ENCODE results near the gene TNNI3.
"Not testable (repeated sequence)": the region's sequence is repeated elsewhere in the genome, so short reads cannot be mapped to it uniquely, and the experiment has no call there.

TNNI3 gene

GRCh38 chr19:55157064-55157908, at the start of gene TNNI3:
TNNI3 (minus strand) TSS chr19:55157732; CDS start chr19:55157589, 143 bp downstream.
- no peaks in the 10 kb centered on the region for H3K36me3 ChIP-seq (ENCODE audit: insufficient read depth, low read length)
- peaks cover 17% of the 10 kb centered on the region; the same call in 1 of the 2 replicates for H3K4me1 ChIP-seq (ENCODE audit: insufficient read depth, low read length)
- peak within 1 kb of the TSS; percentile 75; the same call in 1 of the 2 replicates for H3K9ac ChIP-seq (ENCODE audit: low read depth, low read length)
- H3K9me3 ChIP-seq (ENCODE audit: control insufficient read depth, insufficient read depth, low read length) = no peaks in the 10 kb centered on the region; the same call in 1 of the 2 replicates

- Histone ChIP-seq H3K9me3 (ENCODE audit: control insufficient read depth, insufficient read depth, low read length) (no peaks in the 10 kb centered on the region), H3K9ac (ENCODE audit: low read depth, low read length) (peak overlapping the region; percentile 62), H3K36me3 (ENCODE audit: insufficient read depth, low read length) (no peaks in the 10 kb centered on the region), H3K4me1 (ENCODE audit: insufficient read depth, low read length) (peaks cover 6% of the 10 kb centered on the region; the same call in 1 of the 2 replicates)
Measured at GRCh38 chr19:55206664-55207500, 49.4 kb upstream of the TNNI3 start.

GRCh38 chr19:55202199-55202598, 44.7 kb upstream of the TNNI3 start:
- H3K9me3 ChIP-seq (ENCODE audit: control insufficient read depth, insufficient read depth, low read length); H3K9ac ChIP-seq (ENCODE audit: low read depth, low read length); H3K4me1 ChIP-seq (ENCODE audit: insufficient read depth, low read length); H3K36me3 ChIP-seq (ENCODE audit: insufficient read depth, low read length): not testable (repeated sequence)

GRCh38 chr19:55199620-55200204, 42.2 kb upstream of the TNNI3 start:
- H3K36me3 ChIP-seq (ENCODE audit: insufficient read depth, low read length) = no peaks in the 10 kb centered on the region
- no peak overlapping the region for H3K9ac ChIP-seq (ENCODE audit: low read depth, low read length)
- no peaks in the 10 kb centered on the region for H3K9me3 ChIP-seq (ENCODE audit: control insufficient read depth, insufficient read depth, low read length)
- no peaks in the 10 kb centered on the region for H3K4me1 ChIP-seq (ENCODE audit: insufficient read depth, low read length)

GRCh38 chr19:55198651-55199050, 41.1 kb upstream of the TNNI3 start:
- H3K9ac ChIP-seq (ENCODE audit: low read depth, low read length) = no peak overlapping the region
- no peaks in the 10 kb centered on the region for H3K4me1 ChIP-seq (ENCODE audit: insufficient read depth, low read length)
- no peaks in the 10 kb centered on the region for H3K9me3 ChIP-seq (ENCODE audit: control insufficient read depth, insufficient read depth, low read length)
- H3K36me3 ChIP-seq (ENCODE audit: insufficient read depth, low read length) = no peaks in the 10 kb centered on the region

GRCh38 chr19:55197528-55197927, 40.0 kb upstream of the TNNI3 start:
- Histone ChIP-seq H3K9me3 (ENCODE audit: control insufficient read depth, insufficient read depth, low read length) (no peaks in the 10 kb centered on the region), H3K9ac (ENCODE audit: low read depth, low read length) (no peak overlapping the region)

GRCh38 chr19:55196803-55197202, 39.3 kb upstream of the TNNI3 start:
- H3K9ac ChIP-seq (ENCODE audit: low read depth, low read length) = no peak overlapping the region
- H3K4me1 ChIP-seq (ENCODE audit: insufficient read depth, low read length) = no peaks in the 10 kb centered on the region
- H3K36me3 ChIP-seq (ENCODE audit: insufficient read depth, low read length) = no peaks in the 10 kb centered on the region
- no peaks in the 10 kb centered on the region for H3K9me3 ChIP-seq (ENCODE audit: control insufficient read depth, insufficient read depth, low read length)

More at GRCh38 chr19:55197528-55197927, 40.0 kb upstream of the TNNI3 start:
- Histone ChIP-seq H3K36me3 (ENCODE audit: insufficient read depth, low read length) (no peaks in the 10 kb centered on the region), H3K4me1 (ENCODE audit: insufficient read depth, low read length) (no peaks in the 10 kb centered on the region)

- Histone ChIP-seq H3K9me3 (ENCODE audit: control insufficient read depth, insufficient read depth, low read length) (no peaks in the 10 kb centered on the region), H3K36me3 (ENCODE audit: insufficient read depth, low read length) (no peaks in the 10 kb centered on the region), H3K4me1 (ENCODE audit: insufficient read depth, low read length) (no peaks in the 10 kb centered on the region), H3K9ac (ENCODE audit: low read depth, low read length) (no peak overlapping the region)
Measured at GRCh38 chr19:55193481-55193880, 35.9 kb upstream of the TNNI3 start.

- H3K4me1 ChIP-seq (ENCODE audit: insufficient read depth, low read length) = no peaks in the 10 kb centered on the region
- H3K9me3 ChIP-seq (ENCODE audit: control insufficient read depth, insufficient read depth, low read length) = no peaks in the 10 kb centered on the region
- no peaks in the 10 kb centered on the region for H3K36me3 ChIP-seq (ENCODE audit: insufficient read depth, low read length)
- no peak overlapping the region; the same call in 1 of the 2 replicates for H3K9ac ChIP-seq (ENCODE audit: low read depth, low read length)
Measured at GRCh38 chr19:55189403-55189835, 31.9 kb upstream of the TNNI3 start.

- no peaks in the 10 kb centered on the region for H3K4me1 ChIP-seq (ENCODE audit: insufficient read depth, low read length)
- no peaks in the 10 kb centered on the region for H3K36me3 ChIP-seq (ENCODE audit: insufficient read depth, low read length)
- H3K9me3 ChIP-seq (ENCODE audit: control insufficient read depth, insufficient read depth, low read length) = no peaks in the 10 kb centered on the region
- no peak overlapping the region for H3K9ac ChIP-seq (ENCODE audit: low read depth, low read length)
Measured at GRCh38 chr19:55188625-55189024, 31.1 kb upstream of the TNNI3 start.

GRCh38 chr19:55186080-55186479, 28.5 kb upstream of the TNNI3 start:
- no peaks in the 10 kb centered on the region for H3K4me1 ChIP-seq (ENCODE audit: insufficient read depth, low read length)
- no peaks in the 10 kb centered on the region for H3K9me3 ChIP-seq (ENCODE audit: control insufficient read depth, insufficient read depth, low read length)
- H3K36me3 ChIP-seq (ENCODE audit: insufficient read depth, low read length) = no peaks in the 10 kb centered on the region
- H3K9ac ChIP-seq (ENCODE audit: low read depth, low read length) = no peak overlapping the region

- H3K9me3 ChIP-seq (ENCODE audit: control insufficient read depth, insufficient read depth, low read length) = no peaks in the 10 kb centered on the region
- H3K4me1 ChIP-seq (ENCODE audit: insufficient read depth, low read length) = no peaks in the 10 kb centered on the region; the same call in 1 of the 2 replicates
- H3K9ac ChIP-seq (ENCODE audit: low read depth, low read length) = no peak overlapping the region
- no peaks in the 10 kb centered on the region for H3K36me3 ChIP-seq (ENCODE audit: insufficient read depth, low read length)
Measured at GRCh38 chr19:55181740-55182139, 24.2 kb upstream of the TNNI3 start.

GRCh38 chr19:55179606-55180484, 22.3 kb upstream of the TNNI3 start, which contains the start of gene SYT5:
SYT5 (minus strand) TSS chr19:55180289; CDS start chr19:55179041, 1,248 bp downstream.
- peak within 1 kb of the TSS; percentile 49; the same call in 1 of the 2 replicates for H3K9ac ChIP-seq (ENCODE audit: low read depth, low read length)
- H3K36me3 ChIP-seq (ENCODE audit: insufficient read depth, low read length) = no peaks in the 10 kb centered on the region
- no peaks in the 10 kb centered on the region for H3K9me3 ChIP-seq (ENCODE audit: control insufficient read depth, insufficient read depth, low read length)
- H3K4me1 ChIP-seq (ENCODE audit: insufficient read depth, low read length) = peaks cover 6% of the 10 kb centered on the region
